DOHH2 (cell line): ENCODE data around the gene ANKS1B.

ENCODE experiments used
- H3F3A ChIP-seq: fragments of 200-600 bp; sonication (generic), shearing (Covaris generic); 2 replicates; pipeline ENCODE4 v1.6.0; 2016; ENCODE audit warnings: antibody characterized with exemption, mild to moderate bottlenecking; ENCODE audit not compliant: control insufficient read depth, insufficient read depth
- H3K27ac ChIP-seq: fragments of 200-600 bp; sonication (generic); 2 replicates; pipeline ENCODE4 v1.5.1; 2014; ENCODE audit warnings: low read depth, mild to moderate bottlenecking, low read length, moderate library complexity
- H3K27me3 ChIP-seq: fragments of 200-600 bp; sonication (generic); 2 replicates; pipeline ENCODE4 v1.6.1; 2014; ENCODE audit warnings: mild to moderate bottlenecking, low read length, mixed read lengths; ENCODE audit not compliant: control insufficient read depth
- H3K36me3 ChIP-seq: fragments of 200-600 bp; sonication (generic); 2 replicates; pipeline ENCODE4 v1.6.1; 2014; ENCODE audit warnings: mild to moderate bottlenecking, low read length, moderate library complexity, mixed read lengths; ENCODE audit not compliant: control insufficient read depth
- H3K4me1 ChIP-seq: fragments of 200-600 bp; sonication (generic); 2 replicates; pipeline ENCODE4 v1.6.1; 2014; ENCODE audit warnings: mild to moderate bottlenecking, low read length, mixed read lengths; ENCODE audit not compliant: control insufficient read depth
- H3K4me2 ChIP-seq: fragments of 200-600 bp; sonication (generic); 2 replicates; pipeline ENCODE4 v1.6.0; 2014; ENCODE audit warnings: mild to moderate bottlenecking, low read length, moderate library complexity
- H3K4me3 ChIP-seq: fragments of 200-600 bp; sonication (generic); 2 replicates; pipeline ENCODE4 v1.5.1; 2014; ENCODE audit warnings: mild to moderate bottlenecking, low read length, mixed read lengths
- H3K79me2 ChIP-seq: fragments of 200-600 bp; sonication (generic); 2 replicates; pipeline ENCODE4 v1.6.1; 2014; ENCODE audit warnings: mild to moderate bottlenecking, low read length, mixed read lengths; ENCODE audit not compliant: control insufficient read depth
- H3K9me2 ChIP-seq: fragments of 200-600 bp; sonication (generic); replicated peaks from 2 replicates; pipeline ENCODE4 v1.6.1; 2014; ENCODE audit warnings: mild to moderate bottlenecking, low read length, mixed read lengths; ENCODE audit not compliant: control insufficient read depth
- H3K9me3 ChIP-seq: fragments of 200-600 bp; sonication (generic); 2 replicates; pipeline ENCODE4 v1.6.1; 2014; ENCODE audit warnings: antibody characterized with exemption, low read length, mixed read lengths; ENCODE audit not compliant: control insufficient read depth, insufficient read depth
- H4K20me1 ChIP-seq: fragments of 200-600 bp; sonication (generic); 2 replicates; pipeline ENCODE4 v1.6.0; 2014; ENCODE audit warnings: low read depth, mild to moderate bottlenecking, antibody characterized with exemption, low read length, moderate library complexity; ENCODE audit not compliant: control insufficient read depth, insufficient read depth
- CTCF ChIP-seq: fragments of 200-600 bp; sonication (generic); IDR thresholded peaks from one replicate; pipeline ENCODE4 v1.5.1; 2014; ENCODE audit warnings: antibody characterized with exemption, mild to moderate bottlenecking, low read depth, low read length; ENCODE audit not compliant: poor library complexity, severe bottlenecking
- EZH2phosphoT487 ChIP-seq: fragments of 200-600 bp; sonication (generic); IDR thresholded peaks from 2 replicates; pipeline ENCODE4 v1.6.1; 2017; ENCODE audit warnings: borderline replicate concordance, mild to moderate bottlenecking, antibody characterized with exemption, low read length, moderate library complexity, mixed read lengths

Gene ANKS1B

GRCh38 chr12:99053616-99054362 is 930.9 kb downstream of the ANKS1B start:
- Histone ChIP-seq H4K20me1 (no peaks in the 10 kb centered on the region), H3K36me3 (no peaks in the 10 kb centered on the region), H3K27me3 (no peaks in the 10 kb centered on the region), H3K4me2 (no peak overlapping the region), H3F3A (no peaks in the 10 kb centered on the region), H3K9me2 (no peaks in the 10 kb centered on the region), H3K79me2 (no peaks in the 10 kb centered on the region), H3K27ac (no peak overlapping the region), H3K9me3 (peaks cover 3% of the 10 kb centered on the region; the same call in 1 of the 2 replicates), H3K4me1 (0 out of 2 replicates have a peak, but pooled peaks cover 7% of the 10 kb centered on the region), H3K4me3 (no peak overlapping the region)
- TF ChIP-seq EZH2phosphoT487 (no peak), CTCF (no peak)

- Histone ChIP-seq H3K36me3 (no peaks in the 10 kb centered on the region), H3F3A (no peaks in the 10 kb centered on the region), H3K4me3 (no peak overlapping the region)
Observed at GRCh38 chr12:99049774-99050173, 935.0 kb downstream of the ANKS1B start.

GRCh38 chr12:99045158-99045557 is 939.6 kb downstream of the ANKS1B start:
- H3K4me1 ChIP-seq, result peaks cover 6% of the 10 kb centered on the region
- no peak for TF ChIP-seq CTCF
- TF ChIP-seq EZH2phosphoT487, result no peak
- H3K9me3 ChIP-seq, result peaks cover 17% of the 10 kb centered on the region; the same call in 1 of the 2 replicates
- no peaks in the 10 kb centered on the region for H3K27me3 ChIP-seq
- no peak overlapping the region for H3K4me2 ChIP-seq
- H3K4me3 ChIP-seq, result no peak overlapping the region
- no peaks in the 10 kb centered on the region for H3K79me2 ChIP-seq
- no peaks in the 10 kb centered on the region for H3K9me2 ChIP-seq
- H4K20me1 ChIP-seq, result no peaks in the 10 kb centered on the region
- no peaks in the 10 kb centered on the region for H3K36me3 ChIP-seq
- no peaks in the 10 kb centered on the region for H3F3A ChIP-seq
- no peak overlapping the region for H3K27ac ChIP-seq

More at GRCh38 chr12:99049774-99050173, 935.0 kb downstream of the ANKS1B start:
- Histone ChIP-seq H4K20me1 (no peaks in the 10 kb centered on the region), H3K27ac (no peak overlapping the region), H3K4me1 (no peaks in the 10 kb centered on the region), H3K9me2 (no peaks in the 10 kb centered on the region), H3K9me3 (peaks cover 20% of the 10 kb centered on the region; the same call in 1 of the 2 replicates), H3K79me2 (no peaks in the 10 kb centered on the region), H3K4me2 (no peak overlapping the region), H3K27me3 (no peaks in the 10 kb centered on the region)
- TF ChIP-seq CTCF (no peak), EZH2phosphoT487 (no peak)
